VCaP (cell line): ENCODE measurements around the gene IRX3.
A peak's percentile ranks its signal among the peaks of the same experiment; 100 is the strongest.

Experiments
- H3K27ac ChIP-seq: fragments of 450-650 bp; 2 replicates; pipeline ENCODE4 v1.5.1; 2017
- CTCF ChIP-seq: fragments of 450-650 bp; conservative IDR thresholded peaks from 2 replicates; pipeline ENCODE4 v1.5.1; 2017; ENCODE audit warnings: mild to moderate bottlenecking, moderate library complexity

The IRX3 gene

GRCh38 chr16:54282202-54282927, 4.2 kb downstream of the IRX3 start:
- peak; percentile 53 for TF ChIP-seq CTCF
- H3K27ac ChIP-seq: peak overlapping the region; percentile 98; the same call in 1 of the 2 replicates

GRCh38 chr16:54281535-54282201, 4.9 kb downstream of the IRX3 start:
- TF ChIP-seq CTCF: no peak
- H3K27ac ChIP-seq: no peak overlapping the region

GRCh38 chr16:54280751-54281150, 5.8 kb downstream of the IRX3 start:
- 0 out of 2 replicates have a peak overlapping the region, but pooled peaks have one; percentile 89 for H3K27ac ChIP-seq

GRCh38 chr16:54277845-54278703, 8.5 kb downstream of the IRX3 start:
- H3K27ac ChIP-seq: peak overlapping the region; percentile 89
- no peak for TF ChIP-seq CTCF

More at GRCh38 chr16:54280751-54281150, 5.8 kb downstream of the IRX3 start:
- no peak for TF ChIP-seq CTCF

GRCh38 chr16:54275956-54276355, 10.6 kb downstream of the IRX3 start:
- H3K27ac ChIP-seq: no peak overlapping the region
- TF ChIP-seq CTCF: no peak

GRCh38 chr16:54273566-54273965, 13.0 kb downstream of the IRX3 start:
- no peak for TF ChIP-seq CTCF

GRCh38 chr16:54270711-54271110, 15.9 kb downstream of the IRX3 start:
- H3K27ac ChIP-seq: no peak overlapping the region
- TF ChIP-seq CTCF: no peak

More at GRCh38 chr16:54273566-54273965, 13.0 kb downstream of the IRX3 start:
- no peak overlapping the region for H3K27ac ChIP-seq
